Activated naive CD4-positive, alpha-beta T cell treated with anti-CD3 and anti-CD28 coated beads for 36 hours (primary cell): ENCODE measurements around the gene AKAP1. TPM values are rescaled to one million over a fixed set of nuclear protein-coding genes. Genes with fewer than 3 reads are reported as not detected.

ENCODE experiments used
- CTCF ChIA-PET: fragments of 350-600 bp; sonication (Branson Sonifier 250); formaldehyde crosslinking; loops from one replicate; lab custom pipeline; 2021; ENCODE audit warnings: antibody characterized with exemption; lab: Charles Lee
- DNase-seq: peaks from one replicate; pipeline ENCODE4 v3.0.0-alpha.2; 2020
- H3K27ac Mint-ChIP-seq: one replicate; pipeline ENCODE4 v1.8.0; 2021; ENCODE audit warnings: mild to moderate bottlenecking, mixed read lengths
- H3K27me3 Mint-ChIP-seq: one replicate; pipeline ENCODE4 v1.8.0; 2021; ENCODE audit warnings: low read depth, mixed read lengths
- H3K36me3 Mint-ChIP-seq: one replicate; pipeline ENCODE4 v1.8.0; 2021; ENCODE audit warnings: low read depth, mixed read lengths
- H3K4me1 Mint-ChIP-seq: one replicate; pipeline ENCODE4 v1.8.0; 2021; ENCODE audit warnings: low read depth, mixed read lengths
- H3K4me3 Mint-ChIP-seq: one replicate; pipeline ENCODE4 v1.8.0; 2021; ENCODE audit warnings: mild to moderate bottlenecking, moderate library complexity, mixed read lengths
- H3K9me3 Mint-ChIP-seq: one replicate; pipeline ENCODE4 v1.8.0; 2021; ENCODE audit warnings: mixed read lengths
- intact Hi-C: fragments of 100-400 bp; cut with micrococcal nuclease; formaldehyde crosslinking; loops from one replicate; pipeline ENCODE4 v1.15.1; 2023
- total RNA-seq, 2 experiments: library from RNA; stranded (reverse); gene quantifications; one replicate each; pipeline ENCODE4 v1.2.3, GENCODE V29; 2021

The AKAP1 gene, protein sequence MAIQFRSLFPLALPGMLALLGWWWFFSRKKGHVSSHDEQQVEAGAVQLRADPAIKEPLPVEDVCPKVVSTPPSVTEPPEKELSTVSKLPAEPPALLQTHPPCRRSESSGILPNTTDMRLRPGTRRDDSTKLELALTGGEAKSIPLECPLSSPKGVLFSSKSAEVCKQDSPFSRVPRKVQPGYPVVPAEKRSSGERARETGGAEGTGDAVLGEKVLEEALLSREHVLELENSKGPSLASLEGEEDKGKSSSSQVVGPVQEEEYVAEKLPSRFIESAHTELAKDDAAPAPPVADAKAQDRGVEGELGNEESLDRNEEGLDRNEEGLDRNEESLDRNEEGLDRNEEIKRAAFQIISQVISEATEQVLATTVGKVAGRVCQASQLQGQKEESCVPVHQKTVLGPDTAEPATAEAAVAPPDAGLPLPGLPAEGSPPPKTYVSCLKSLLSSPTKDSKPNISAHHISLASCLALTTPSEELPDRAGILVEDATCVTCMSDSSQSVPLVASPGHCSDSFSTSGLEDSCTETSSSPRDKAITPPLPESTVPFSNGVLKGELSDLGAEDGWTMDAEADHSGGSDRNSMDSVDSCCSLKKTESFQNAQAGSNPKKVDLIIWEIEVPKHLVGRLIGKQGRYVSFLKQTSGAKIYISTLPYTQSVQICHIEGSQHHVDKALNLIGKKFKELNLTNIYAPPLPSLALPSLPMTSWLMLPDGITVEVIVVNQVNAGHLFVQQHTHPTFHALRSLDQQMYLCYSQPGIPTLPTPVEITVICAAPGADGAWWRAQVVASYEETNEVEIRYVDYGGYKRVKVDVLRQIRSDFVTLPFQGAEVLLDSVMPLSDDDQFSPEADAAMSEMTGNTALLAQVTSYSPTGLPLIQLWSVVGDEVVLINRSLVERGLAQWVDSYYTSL
- total RNA-seq: 10 to 100 TPM; 17.6 to 23.1 TPM

DNA sequence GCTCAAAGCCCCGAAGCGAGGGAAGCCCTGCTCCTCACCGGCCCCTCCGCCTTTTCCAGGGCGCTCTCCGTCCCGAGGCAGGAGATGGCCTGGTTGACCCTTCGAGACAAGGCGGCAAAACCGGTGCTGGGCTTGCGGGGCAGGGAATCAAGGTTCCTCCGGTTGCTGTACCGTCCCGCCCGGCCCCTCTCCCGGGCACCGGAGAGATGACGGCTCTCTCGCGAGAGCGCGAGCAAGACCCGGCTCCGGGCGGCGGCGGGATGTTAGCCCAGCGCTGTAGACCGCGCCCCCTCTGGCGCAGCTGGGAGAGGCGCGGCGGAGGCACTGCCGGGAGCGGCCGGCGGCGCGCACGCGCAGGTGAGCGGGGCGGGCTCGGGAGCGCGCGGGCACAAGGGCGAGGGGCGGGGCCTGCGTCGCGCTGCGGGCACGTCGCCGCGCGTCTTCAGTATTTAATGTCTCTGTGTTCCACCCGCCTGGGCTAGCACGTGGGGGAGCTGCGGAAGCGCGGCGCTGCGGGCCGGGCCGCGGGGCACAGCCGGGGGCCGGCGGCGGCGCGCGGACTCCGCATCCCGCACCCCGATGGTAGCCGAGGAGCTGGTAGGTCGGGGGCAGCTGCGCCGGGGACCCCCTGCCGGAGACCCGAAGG lies at the start of gene AKAP1:
Gene AKAP1 (plus strand): TSS at position 445 of the 646 bp plus-strand sequence. CDS start 20,219 bp downstream, outside the sequence.
- CTCF ChIA-PET: interaction anchor here (0.7 kb wide), 1 partner anchor 965 kb away, joined by 3 read pairs; no protein-coding TSS in a partner anchor
- Mint-ChIP-seq H3K9me3 (no peaks in the 10 kb centered on the region), H3K27me3 (no peaks in the 10 kb centered on the region), H3K4me3 (peak within 1 kb of the TSS; percentile 83), H3K4me1 (peaks cover 43% of the 10 kb centered on the region), H3K27ac (peak within 1 kb of the TSS; percentile 81), H3K36me3 (peaks cover 3% of the 10 kb centered on the region)
- peak; percentile 95 for DNase-seq
- intact Hi-C loops: loop anchor here (1.0 to 10.0 kb wide), 8 partner anchors 107 to 1664 kb away; partner anchors contain the start of genes COIL, DGKE, DYNLL2 and MMD

DNA sequence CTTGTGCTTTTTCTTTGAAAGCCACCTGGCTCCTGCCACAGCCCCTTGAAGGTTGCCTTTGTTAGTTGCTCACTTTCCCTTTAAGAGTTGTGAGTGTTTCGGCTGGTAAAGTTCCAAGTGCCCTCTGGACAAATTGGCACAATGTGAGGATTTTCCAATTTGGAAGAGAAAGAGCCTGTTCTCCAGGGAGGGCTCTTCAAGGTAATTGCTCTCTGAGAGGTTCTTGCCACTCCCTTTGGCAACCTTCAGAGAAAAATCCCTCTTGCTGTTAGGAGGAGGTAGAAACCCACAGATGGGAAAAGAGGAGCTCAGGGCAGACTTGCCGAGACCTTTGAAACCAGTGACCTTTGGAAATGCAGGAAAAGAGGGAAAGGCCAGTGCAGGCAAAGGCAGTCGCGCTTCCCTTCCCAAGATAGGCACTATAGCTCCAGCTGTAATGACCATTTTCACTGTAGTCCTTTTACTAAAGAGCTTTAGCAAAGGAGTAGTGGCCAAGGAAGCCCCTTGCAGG lies 49.0 kb upstream of the AKAP1 start:
- CTCF ChIA-PET: no interaction called here
- H3K27ac Mint-ChIP-seq: no peak overlapping the region
- H3K36me3 Mint-ChIP-seq: no peaks in the 10 kb centered on the region
- no peaks in the 10 kb centered on the region for H3K4me1 Mint-ChIP-seq
- intact Hi-C loops: no loop called here
- H3K4me3 Mint-ChIP-seq: no peak overlapping the region
- peaks cover 21% of the 10 kb centered on the region for H3K27me3 Mint-ChIP-seq
- H3K9me3 Mint-ChIP-seq: no peaks in the 10 kb centered on the region
- DNase-seq: no peak

DNA sequence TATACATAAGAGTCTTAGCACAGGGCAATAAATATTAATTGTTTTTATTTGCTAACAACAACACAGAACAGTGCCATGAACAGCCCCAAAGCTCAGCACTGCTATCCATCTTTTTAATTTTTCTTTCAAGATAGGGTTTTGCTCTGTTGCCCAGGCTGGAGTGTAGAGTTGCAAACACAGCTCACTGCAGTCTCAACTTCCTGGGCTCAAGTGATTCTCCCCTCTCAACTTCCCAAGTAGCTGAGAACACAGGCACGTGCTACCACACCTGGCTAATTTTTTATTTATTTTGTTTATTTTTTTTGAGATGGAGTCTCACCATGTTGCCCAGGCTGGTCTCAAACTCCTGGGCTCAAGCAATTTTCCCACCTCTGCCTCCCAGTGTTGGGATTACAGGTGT lies 47.6 kb upstream of the AKAP1 start:
- intact Hi-C loops: no loop called here

GRCh38 chr17:57038486-57038885 lies 46.6 kb upstream of the AKAP1 start:
- no peak overlapping the region for H3K4me3 Mint-ChIP-seq
- H3K27me3 Mint-ChIP-seq: peaks cover 31% of the 10 kb centered on the region
- H3K36me3 Mint-ChIP-seq: no peaks in the 10 kb centered on the region
- no peak for DNase-seq
- no peaks in the 10 kb centered on the region for H3K4me1 Mint-ChIP-seq
- CTCF ChIA-PET: no interaction called here
- no peak overlapping the region for H3K27ac Mint-ChIP-seq
- intact Hi-C loops: no loop called here
- H3K9me3 Mint-ChIP-seq: no peaks in the 10 kb centered on the region

More for the DNA sequence above, 47.6 kb upstream of the AKAP1 start:
- Mint-ChIP-seq H3K27me3 (peaks cover 24% of the 10 kb centered on the region), H3K36me3 (no peaks in the 10 kb centered on the region), H3K9me3 (no peaks in the 10 kb centered on the region), H3K27ac (no peak overlapping the region), H3K4me1 (no peaks in the 10 kb centered on the region), H3K4me3 (no peak overlapping the region)
- no peak for DNase-seq
- CTCF ChIA-PET: interaction anchor here (0.7 kb wide), 2 partner anchors 321 to 1510 kb away, joined by 3 read pairs; no protein-coding TSS in a partner anchor

DNA sequence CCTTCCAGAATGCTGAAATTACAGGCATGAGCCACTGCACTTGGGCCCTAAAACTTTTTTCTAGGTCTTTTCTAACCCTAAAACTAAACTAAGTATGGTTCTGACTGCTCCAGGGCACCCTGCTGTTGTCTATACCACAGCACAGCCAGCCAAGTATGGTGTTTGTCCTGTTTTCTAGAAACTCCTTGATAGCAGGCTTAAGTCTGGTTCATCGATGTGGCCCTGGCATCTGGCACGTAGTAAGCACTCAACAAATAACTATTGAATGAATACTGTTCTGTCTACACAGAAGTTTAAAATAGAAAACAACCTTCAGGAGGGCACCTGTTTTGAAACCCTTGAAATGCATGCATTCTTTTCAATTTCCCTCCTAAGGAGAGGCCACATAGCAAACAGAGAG lies 44.5 kb upstream of the AKAP1 start:
- Mint-ChIP-seq H3K27ac (no peak overlapping the region), H3K9me3 (no peaks in the 10 kb centered on the region), H3K4me1 (peaks cover 5% of the 10 kb centered on the region), H3K4me3 (no peak overlapping the region), H3K36me3 (no peaks in the 10 kb centered on the region), H3K27me3 (peaks cover 48% of the 10 kb centered on the region)
- CTCF ChIA-PET: interaction anchor here (1.8 kb wide), 1 partner anchor 31 kb away, joined by 5 read pairs; no protein-coding TSS in a partner anchor
- intact Hi-C loops: no loop called here
- DNase-seq: no peak

DNA sequence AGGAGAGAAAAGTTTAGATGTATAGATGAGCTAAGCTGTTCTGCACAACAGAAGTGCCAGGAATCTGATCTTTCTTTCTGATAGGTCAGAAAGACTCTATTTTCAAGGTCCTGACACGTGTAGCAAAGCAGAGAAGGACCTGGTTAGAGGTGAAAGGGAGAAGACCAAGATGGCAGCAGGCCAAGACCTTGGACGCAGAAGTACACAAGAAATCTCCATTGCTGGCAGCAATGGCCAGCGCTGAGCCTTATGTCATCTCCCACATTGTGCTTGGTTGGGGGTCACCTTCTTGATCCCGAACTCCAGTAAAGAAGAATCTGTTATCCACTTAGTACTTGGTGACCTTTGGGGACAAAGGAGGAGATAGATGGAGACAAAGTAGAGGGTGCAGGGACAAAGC lies 41.8 kb upstream of the AKAP1 start:
- no peak overlapping the region for H3K27ac Mint-ChIP-seq
- no peaks in the 10 kb centered on the region for H3K36me3 Mint-ChIP-seq
- peaks cover 55% of the 10 kb centered on the region for H3K27me3 Mint-ChIP-seq
- H3K4me1 Mint-ChIP-seq: peaks cover 15% of the 10 kb centered on the region
- no peaks in the 10 kb centered on the region for H3K9me3 Mint-ChIP-seq
- H3K4me3 Mint-ChIP-seq: no peak overlapping the region
- CTCF ChIA-PET: no interaction called here
- no peak for DNase-seq
- intact Hi-C loops: no loop called here

DNA sequence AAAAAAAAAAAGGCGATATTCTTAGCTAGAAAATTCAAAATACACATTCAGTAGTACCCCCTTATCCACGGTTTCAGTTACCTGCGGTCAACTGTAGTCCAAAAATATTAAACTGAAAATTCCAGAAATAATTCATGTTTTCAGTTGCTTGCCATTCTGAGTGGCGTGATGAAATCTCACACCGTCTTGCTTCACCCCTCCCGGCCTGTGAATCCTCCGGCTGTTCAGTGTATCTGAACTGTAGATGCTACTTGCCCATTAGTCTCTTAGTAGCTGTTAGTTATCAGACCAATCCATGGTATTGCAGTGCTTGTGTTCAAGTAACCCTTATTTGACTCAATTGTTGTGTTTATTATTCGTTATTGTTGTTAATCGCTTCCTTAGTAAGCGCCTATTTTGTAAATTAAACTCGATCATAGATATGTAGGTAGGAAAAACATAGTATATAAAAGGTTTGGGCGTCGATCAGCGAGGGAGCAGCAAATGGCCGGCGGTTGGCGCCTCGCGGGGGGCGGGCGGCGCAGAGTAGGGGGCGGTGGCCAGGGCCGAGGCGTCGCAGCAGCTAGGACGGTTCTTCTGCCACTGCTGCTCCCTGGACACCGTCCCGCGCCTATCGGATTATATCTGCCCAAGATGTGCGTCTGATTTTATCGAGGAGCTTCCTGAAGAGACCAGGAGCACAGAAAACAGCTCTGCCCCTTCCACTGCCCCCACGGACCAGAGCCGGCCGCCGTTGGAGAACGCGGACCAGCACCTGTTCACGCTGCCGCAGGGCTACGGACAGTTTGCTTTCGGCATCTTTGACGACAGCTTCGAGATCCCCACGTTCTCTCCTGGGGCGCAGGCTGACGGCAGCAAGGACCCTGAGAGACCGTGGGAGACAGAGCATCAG lies 39.8 kb upstream of the AKAP1 start:
- H3K27ac Mint-ChIP-seq: no peak overlapping the region
- intact Hi-C loops: no loop called here
- peak overlapping the region; percentile 66 for H3K4me3 Mint-ChIP-seq
- CTCF ChIA-PET: interaction anchor here (0.6 to 0.9 kb wide), 2 partner anchors 10 to 490 kb away, joined by 3 read pairs; no protein-coding TSS in a partner anchor
- H3K9me3 Mint-ChIP-seq: no peaks in the 10 kb centered on the region
- no peaks in the 10 kb centered on the region for H3K36me3 Mint-ChIP-seq
- H3K4me1 Mint-ChIP-seq: peaks cover 15% of the 10 kb centered on the region
- no peak for DNase-seq
- H3K27me3 Mint-ChIP-seq: peaks cover 49% of the 10 kb centered on the region

DNA sequence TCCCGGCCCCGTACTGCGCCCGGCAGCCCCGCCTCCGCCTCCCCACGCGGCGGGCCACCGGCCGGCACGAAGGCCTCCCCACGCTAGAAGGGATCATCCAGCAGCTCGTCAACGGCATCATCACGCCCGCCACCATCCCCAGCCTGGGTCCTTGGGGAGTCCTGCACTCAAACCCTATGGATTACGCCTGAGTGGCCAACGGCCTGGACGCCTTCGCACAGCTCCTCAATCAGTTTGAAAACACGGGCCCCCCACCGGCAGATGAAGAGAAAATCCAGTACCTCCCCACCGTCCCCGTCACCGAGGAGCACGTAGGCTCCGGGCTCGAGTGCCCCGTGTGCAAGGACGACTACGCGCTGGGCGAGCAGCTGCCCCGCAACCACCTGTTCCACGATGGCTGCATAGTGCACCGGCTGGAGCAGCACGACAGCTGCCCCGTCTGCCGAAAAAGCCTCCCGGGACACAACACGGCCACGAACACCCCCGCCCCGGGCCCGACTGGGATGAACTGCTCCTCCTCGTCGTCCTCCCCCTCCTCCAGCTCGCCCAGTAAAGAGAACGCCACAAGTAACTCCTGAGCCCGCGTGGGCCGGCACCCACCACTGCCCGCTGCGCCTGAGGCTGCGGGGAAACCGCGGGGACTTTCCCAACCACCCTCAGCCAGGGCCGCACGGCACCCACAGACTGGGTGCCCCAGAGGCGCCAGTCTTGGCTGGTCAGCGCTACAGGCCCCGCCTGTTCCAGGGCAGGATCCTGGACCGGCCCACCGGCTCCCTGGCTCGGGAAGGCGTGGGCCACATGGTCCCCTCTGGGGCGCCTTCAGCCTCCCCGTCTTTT lies 39.0 kb upstream of the AKAP1 start:
- H3K4me1 Mint-ChIP-seq: peaks cover 15% of the 10 kb centered on the region
- no peaks in the 10 kb centered on the region for H3K9me3 Mint-ChIP-seq
- intact Hi-C loops: no loop called here
- H3K27me3 Mint-ChIP-seq: peaks cover 47% of the 10 kb centered on the region
- no peaks in the 10 kb centered on the region for H3K36me3 Mint-ChIP-seq
- DNase-seq: peak; percentile 33
- CTCF ChIA-PET: interaction anchor here (0.9 kb wide), 1 partner anchor 11 kb away, joined by 3 read pairs; no protein-coding TSS in a partner anchor
- H3K27ac Mint-ChIP-seq: no peak overlapping the region
- peak overlapping the region; percentile 66 for H3K4me3 Mint-ChIP-seq

DNA sequence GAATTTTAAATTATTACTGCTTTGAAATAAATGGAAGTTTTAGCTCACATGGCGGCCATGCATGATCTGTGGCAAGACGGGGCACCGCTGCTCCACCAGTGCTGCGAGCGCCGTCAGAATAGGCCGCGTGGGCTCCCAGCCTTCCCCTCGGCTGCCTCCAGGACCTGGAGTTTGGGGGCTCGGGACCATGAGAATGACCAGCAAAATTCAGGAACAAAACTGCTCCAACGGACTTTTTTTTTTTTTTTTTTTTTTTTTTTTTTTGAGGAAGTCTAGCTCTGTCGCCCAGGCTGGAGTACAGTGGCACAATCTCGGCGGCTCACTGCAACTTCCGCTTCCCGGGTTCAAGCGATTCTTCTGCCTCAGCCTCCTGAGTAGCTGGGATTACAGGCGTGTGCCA lies 38.3 kb upstream of the AKAP1 start:
- H3K4me3 Mint-ChIP-seq: peak overlapping the region; percentile 9
- DNase-seq: no peak
- no peaks in the 10 kb centered on the region for H3K9me3 Mint-ChIP-seq
- H3K36me3 Mint-ChIP-seq: no peaks in the 10 kb centered on the region
- no peak overlapping the region for H3K27ac Mint-ChIP-seq
- intact Hi-C loops: no loop called here
- CTCF ChIA-PET: interaction anchor here (0.6 kb wide), 1 partner anchor 1075 kb away, joined by 7 read pairs; no protein-coding TSS in a partner anchor
- H3K4me1 Mint-ChIP-seq: peaks cover 15% of the 10 kb centered on the region
- peaks cover 45% of the 10 kb centered on the region for H3K27me3 Mint-ChIP-seq

GRCh38 chr17:57048096-57048495 lies 37.0 kb upstream of the AKAP1 start:
- H3K4me1 Mint-ChIP-seq: peaks cover 15% of the 10 kb centered on the region
- H3K4me3 Mint-ChIP-seq: no peak overlapping the region
- intact Hi-C loops: no loop called here
- no peaks in the 10 kb centered on the region for H3K9me3 Mint-ChIP-seq
- CTCF ChIA-PET: no interaction called here
- no peak for DNase-seq
- H3K27ac Mint-ChIP-seq: no peak overlapping the region
- H3K36me3 Mint-ChIP-seq: no peaks in the 10 kb centered on the region
- H3K27me3 Mint-ChIP-seq: peaks cover 41% of the 10 kb centered on the region
